Measurements from ENCODE around the gene SNRK.

SNRK gene

GRCh38 chr3:43320288-43320687 is 33.9 kb downstream of the SNRK start:
- Histone ChIP-seq H3K4me3 (ENCODE audit: low read length, poor library complexity, severe bottlenecking) (no peak overlapping the region), H3K79me2 (ENCODE audit: insufficient read depth, low read length) (peaks cover 51% of the 10 kb centered on the region), H3K36me3 (ENCODE audit: insufficient read depth, low read length) (no peaks in the 10 kb centered on the region), H3K9me3 (ENCODE audit: insufficient read depth, low read depth, low read length) (no peaks in the 10 kb centered on the region), H3K27me3 (ENCODE audit: insufficient read depth, low read length, poor library complexity, severe bottlenecking) (no peaks in the 10 kb centered on the region), H3F3A (ENCODE audit: low read depth) (no peaks in the 10 kb centered on the region), H3K4me1 (ENCODE audit: insufficient read depth, low read length, poor library complexity, severe bottlenecking) (no peaks in the 10 kb centered on the region), H2AFZ (ENCODE audit: low read length) (no peak overlapping the region), H3K9me2 (replicated peaks; ENCODE audit: low read depth, low read length) (no peaks in the 10 kb centered on the region), H3K9ac (ENCODE audit: low read depth, low read length, poor library complexity, severe bottlenecking) (no peak overlapping the region), H4K20me1 (ENCODE audit: insufficient read depth, low read length, poor library complexity, severe bottlenecking) (peaks cover 2% of the 10 kb centered on the region), H3K4me2 (ENCODE audit: low read depth, low read length, poor library complexity, severe bottlenecking) (no peak overlapping the region)
- TF ChIP-seq CTCF (conservative IDR thresholded peaks at IDR 0.05; ENCODE audit: low read length) (no peak), EZH2phosphoT487 (IDR thresholded peaks at IDR 0.05; ENCODE audit: borderline replicate concordance) (no peak)

GRCh38 chr3:43323541-43323940 is 37.2 kb downstream of the SNRK start:
- H3K9me2 ChIP-seq (replicated peaks; ENCODE audit: low read depth, low read length) = no peaks in the 10 kb centered on the region
- no peak overlapping the region for H3K9ac ChIP-seq (ENCODE audit: low read depth, low read length, poor library complexity, severe bottlenecking)
- H3F3A ChIP-seq (ENCODE audit: low read depth) = no peaks in the 10 kb centered on the region
- no peaks in the 10 kb centered on the region for H3K27me3 ChIP-seq (ENCODE audit: insufficient read depth, low read length, poor library complexity, severe bottlenecking)
- TF ChIP-seq CTCF (conservative IDR thresholded peaks at IDR 0.05; ENCODE audit: low read length) = no peak
- TF ChIP-seq EZH2phosphoT487 (IDR thresholded peaks at IDR 0.05; ENCODE audit: borderline replicate concordance) = no peak
- peaks cover 30% of the 10 kb centered on the region for H4K20me1 ChIP-seq (ENCODE audit: insufficient read depth, low read length, poor library complexity, severe bottlenecking)
- no peak overlapping the region for H3K4me2 ChIP-seq (ENCODE audit: low read depth, low read length, poor library complexity, severe bottlenecking)
- H2AFZ ChIP-seq (ENCODE audit: low read length) = no peak overlapping the region
- no peak overlapping the region for H3K4me3 ChIP-seq (ENCODE audit: low read length, poor library complexity, severe bottlenecking)
- H3K36me3 ChIP-seq (ENCODE audit: insufficient read depth, low read length) = no peaks in the 10 kb centered on the region
- H3K9me3 ChIP-seq (ENCODE audit: insufficient read depth, low read depth, low read length) = no peaks in the 10 kb centered on the region
- peaks cover 66% of the 10 kb centered on the region for H3K79me2 ChIP-seq (ENCODE audit: insufficient read depth, low read length)
- peaks cover 23% of the 10 kb centered on the region for H3K4me1 ChIP-seq (ENCODE audit: insufficient read depth, low read length, poor library complexity, severe bottlenecking)

- Histone ChIP-seq H3F3A (ENCODE audit: low read depth) (no peaks in the 10 kb centered on the region), H3K79me2 (ENCODE audit: insufficient read depth, low read length) (peaks cover 62% of the 10 kb centered on the region), H3K4me1 (ENCODE audit: insufficient read depth, low read length, poor library complexity, severe bottlenecking) (peaks cover 24% of the 10 kb centered on the region), H3K9ac (ENCODE audit: low read depth, low read length, poor library complexity, severe bottlenecking) (no peak overlapping the region), H3K9me2 (replicated peaks; ENCODE audit: low read depth, low read length) (no peaks in the 10 kb centered on the region), H3K27me3 (ENCODE audit: insufficient read depth, low read length, poor library complexity, severe bottlenecking) (no peaks in the 10 kb centered on the region), H3K36me3 (ENCODE audit: insufficient read depth, low read length) (peaks cover 1% of the 10 kb centered on the region), H3K4me3 (ENCODE audit: low read length, poor library complexity, severe bottlenecking) (no peak overlapping the region), H3K9me3 (ENCODE audit: insufficient read depth, low read depth, low read length) (no peaks in the 10 kb centered on the region), H4K20me1 (ENCODE audit: insufficient read depth, low read length, poor library complexity, severe bottlenecking) (peaks cover 41% of the 10 kb centered on the region), H2AFZ (ENCODE audit: low read length) (no peak overlapping the region), H3K4me2 (ENCODE audit: low read depth, low read length, poor library complexity, severe bottlenecking) (peak overlapping the region; percentile 39)
- TF ChIP-seq EZH2phosphoT487 (IDR thresholded peaks at IDR 0.05; ENCODE audit: borderline replicate concordance) (no peak), CTCF (conservative IDR thresholded peaks at IDR 0.05; ENCODE audit: low read length) (no peak)
These were observed 40.7 kb downstream of the SNRK start for GRCh38 chr3:43326891-43327581.
